Thyroid gland (tissue), 4 donors: ENCODE results near the gene EBI3. TPM values are rescaled to one million over a fixed set of nuclear protein-coding genes. Genes with fewer than 3 reads are reported as not detected.

Source experiments
- DNase-seq, 2 donors: peaks; one replicate each; pipeline ENCODE4 v3.0.0-alpha.2; 2019
- H3K27ac ChIP-seq, 3 donors: fragments of 200-600 bp; sonication (generic); 1 replicate in 2 of 3; 2 replicates in 1 of 3; pipeline ENCODE4 v1.5.1; 2016 to 2019; ENCODE audit warnings: mild to moderate bottlenecking in 1 of 3, moderate library complexity in 1 of 3
- H3K27me3 ChIP-seq: fragments of 200-600 bp; sonication (generic); one replicate; pipeline ENCODE4 v1.5.1; 2019
- H3K36me3 ChIP-seq, 2 donors: fragments of 200-600 bp; sonication (generic); one replicate each; pipeline ENCODE4 v1.5.1; 2016 to 2019
- H3K4me1 ChIP-seq, 2 donors: fragments of 200-600 bp; sonication (generic); one replicate each; pipeline ENCODE4 v1.5.1; 2017 to 2019
- H3K4me3 ChIP-seq, 3 donors: fragments of 200-600 bp; sonication (generic); replicated peaks in 1 of 3; 1 replicate in 2 of 3; 2 replicates in 1 of 3; pipeline ENCODE4 v1.5.1; 2016; ENCODE audit warnings: mild to moderate bottlenecking in 1 of 3
- H3K9me3 ChIP-seq: fragments of 200-600 bp; sonication (generic); one replicate; pipeline ENCODE4 v1.5.1; 2017
- POLR2A ChIP-seq, 2 donors: fragments of 450-650 bp; IDR thresholded peaks; one replicate each; pipeline ENCODE4 v1.6.1; 2017; ENCODE audit warnings: antibody characterized with exemption in 2 of 2, mild to moderate bottlenecking in 2 of 2, moderate library complexity in 1 of 2
- WGBS, 2 donors: methylation state at CpG; one replicate each; pipeline ENCODE4 v1.1.5; 2017; 5-methylcytosine and 5-hydroxymethylcytosine counted together
- intact Hi-C: fragments of 100-400 bp; cut with DNase I; formaldehyde crosslinking; loops from one replicate; pipeline ENCODE4 v1.15.1; 2023
- total RNA-seq, 4 donors: library from RNA; depleted of rRNA; stranded (reverse); fragments of >200 nt; gene quantifications; one replicate each; pipeline ENCODE4 v1.2.3, GENCODE V29; 2016
- TF ChIP-seq, protein P1 (sequence below), 6 experiments: fragments of 200-600 bp in 3 of 6; fragments of 450-650 bp in 3 of 6; sonication (generic) in 3 of 6; IDR thresholded peaks; one replicate each; pipeline ENCODE4 v1.5.1; 2016 to 2019; ENCODE audit warnings: antibody characterized with exemption in 6 of 6, mild to moderate bottlenecking in 2 of 6, inconsistent platforms in 1 of 6, moderate library complexity in 1 of 6

Gene EBI3
- total RNA-seq, 4 donors from 2014 or later = 0.49 to 4.5 (median 2.0) TPM

DNA sequence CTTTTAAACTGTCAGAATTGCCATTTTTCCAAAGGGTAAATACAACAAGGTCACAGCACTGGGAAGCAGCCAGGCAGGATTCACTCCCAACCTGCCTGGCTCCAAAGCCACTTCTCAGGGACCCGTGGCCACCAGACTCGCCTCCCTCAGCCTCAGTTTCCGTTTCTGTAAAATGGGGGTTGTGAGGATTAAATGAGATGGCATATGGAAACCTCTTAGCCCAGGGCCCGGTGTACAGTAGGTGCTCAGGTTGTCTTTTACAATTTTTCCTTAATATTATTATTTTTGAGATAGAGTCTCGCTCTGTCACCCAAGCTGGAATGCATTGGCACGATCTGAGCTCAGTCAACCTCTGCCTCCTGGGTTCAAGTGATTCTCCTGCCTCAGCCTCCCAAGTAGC lies 27.7 kb downstream of the EBI3 start:
- no peaks in the 10 kb centered on the region for H3K27me3 ChIP-seq
- TF ChIP-seq POLR2A (IDR thresholded peaks at IDR 0.05) = no peak
- TF ChIP-seq, protein P1, sequence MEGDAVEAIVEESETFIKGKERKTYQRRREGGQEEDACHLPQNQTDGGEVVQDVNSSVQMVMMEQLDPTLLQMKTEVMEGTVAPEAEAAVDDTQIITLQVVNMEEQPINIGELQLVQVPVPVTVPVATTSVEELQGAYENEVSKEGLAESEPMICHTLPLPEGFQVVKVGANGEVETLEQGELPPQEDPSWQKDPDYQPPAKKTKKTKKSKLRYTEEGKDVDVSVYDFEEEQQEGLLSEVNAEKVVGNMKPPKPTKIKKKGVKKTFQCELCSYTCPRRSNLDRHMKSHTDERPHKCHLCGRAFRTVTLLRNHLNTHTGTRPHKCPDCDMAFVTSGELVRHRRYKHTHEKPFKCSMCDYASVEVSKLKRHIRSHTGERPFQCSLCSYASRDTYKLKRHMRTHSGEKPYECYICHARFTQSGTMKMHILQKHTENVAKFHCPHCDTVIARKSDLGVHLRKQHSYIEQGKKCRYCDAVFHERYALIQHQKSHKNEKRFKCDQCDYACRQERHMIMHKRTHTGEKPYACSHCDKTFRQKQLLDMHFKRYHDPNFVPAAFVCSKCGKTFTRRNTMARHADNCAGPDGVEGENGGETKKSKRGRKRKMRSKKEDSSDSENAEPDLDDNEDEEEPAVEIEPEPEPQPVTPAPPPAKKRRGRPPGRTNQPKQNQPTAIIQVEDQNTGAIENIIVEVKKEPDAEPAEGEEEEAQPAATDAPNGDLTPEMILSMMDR (IDR thresholded peaks at IDR 0.05) = no peak
- no peak overlapping the region for H3K27ac ChIP-seq
- no peaks in the 10 kb centered on the region for H3K9me3 ChIP-seq
- H3K4me1 ChIP-seq = no peaks in the 10 kb centered on the region
- intact Hi-C loops = no loop called here
- 89 to 91% methylated on average over 6 of the region's 6 CpGs for WGBS, 2 donors
- no peak for DNase-seq
- peaks cover 62 to 81% of the 10 kb centered on the region in 2 donors for H3K36me3 ChIP-seq
- H3K4me3 ChIP-seq = no peak overlapping the region

DNA sequence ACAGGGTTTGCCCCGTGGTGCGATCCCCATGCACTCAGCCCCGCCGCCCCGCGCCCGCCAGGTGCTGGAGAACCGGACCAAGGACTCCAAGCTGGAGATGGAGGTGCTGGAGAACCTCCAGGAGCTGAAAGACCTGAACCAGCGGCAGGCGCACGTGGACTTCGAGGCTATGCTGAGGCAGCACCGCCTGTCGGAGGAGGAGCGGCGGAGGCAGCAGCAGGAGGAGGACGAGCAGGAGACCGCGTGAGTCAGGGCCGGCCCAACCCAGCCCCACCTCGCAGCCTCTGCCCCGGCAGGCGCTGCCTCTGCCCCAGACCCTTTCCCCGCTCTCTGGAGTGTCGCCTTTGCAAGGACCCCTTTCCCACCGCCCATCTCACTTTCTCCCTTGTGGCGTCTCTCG lies 28.9 kb downstream of the EBI3 start:
- intact Hi-C loops = no loop called here
- no peak for DNase-seq
- 96 to 98% methylated on average over 14 to 24 of the region's 28 CpGs for WGBS, 2 donors
- TF ChIP-seq, protein P1 (IDR thresholded peaks at IDR 0.05) = no peak
- no peak for TF ChIP-seq POLR2A (IDR thresholded peaks at IDR 0.05)
- peaks cover 65 to 86% of the 10 kb centered on the region in 2 donors for H3K36me3 ChIP-seq
- H3K4me1 ChIP-seq = no peaks in the 10 kb centered on the region
- no peak overlapping the region for H3K4me3 ChIP-seq
- no peak overlapping the region for H3K27ac ChIP-seq
- no peaks in the 10 kb centered on the region for H3K27me3 ChIP-seq
- no peaks in the 10 kb centered on the region for H3K9me3 ChIP-seq

DNA sequence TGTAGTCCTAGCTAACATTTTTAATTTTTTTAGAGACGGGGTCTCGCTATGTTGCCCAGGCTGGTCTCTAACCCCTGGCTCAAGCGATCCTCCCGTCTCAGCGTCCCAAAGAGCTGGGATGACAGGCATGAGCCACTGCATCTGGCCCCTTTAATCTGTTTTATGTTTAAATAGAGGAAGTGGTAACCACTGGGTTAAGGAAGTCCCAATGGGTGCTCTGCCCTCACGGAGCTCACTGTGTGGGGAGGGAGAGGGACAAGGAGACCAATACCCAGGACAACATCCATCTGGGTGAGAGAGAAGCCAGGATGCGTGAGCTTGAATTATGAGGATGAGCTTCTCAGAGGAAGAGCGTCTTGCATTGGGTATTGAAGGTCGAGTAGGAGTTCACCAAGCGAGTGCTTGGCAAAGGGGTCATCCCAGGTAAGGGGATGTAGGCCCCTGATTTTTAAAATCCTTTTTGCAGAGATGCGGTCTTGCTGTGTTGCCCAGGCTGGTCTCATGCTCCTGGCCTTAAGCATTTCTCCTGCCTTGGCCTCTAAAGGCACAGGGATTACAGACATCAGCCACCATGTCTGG lies 31.4 kb downstream of the EBI3 start:
- H3K36me3 ChIP-seq = peaks cover 51 to 72% of the 10 kb centered on the region in 2 donors
- intact Hi-C loops = loop anchor here (10.0 kb wide), 1 partner anchor 264 kb away; no protein-coding TSS in a partner anchor

DNA sequence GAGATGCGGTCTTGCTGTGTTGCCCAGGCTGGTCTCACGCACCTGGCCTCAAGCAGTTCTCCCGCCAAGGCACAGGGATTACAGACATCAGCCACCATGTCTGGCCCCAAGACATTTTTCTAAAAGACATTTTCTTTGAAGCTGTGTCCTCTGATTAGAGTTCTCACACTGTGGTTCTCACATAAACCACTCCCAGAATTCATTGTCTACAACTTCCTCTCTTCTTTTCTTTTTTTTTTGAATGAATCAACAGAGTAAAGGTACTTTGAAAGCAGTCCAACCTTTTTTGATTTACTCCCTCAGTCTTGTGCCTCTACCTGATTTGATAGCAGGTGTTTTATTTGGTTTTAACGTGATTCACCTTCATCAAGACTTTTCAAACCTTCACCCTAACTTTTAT lies 35.5 kb downstream of the EBI3 start:
- peaks cover 45 to 64% of the 10 kb centered on the region in 2 donors for H3K36me3 ChIP-seq

More for the DNA sequence above, 31.4 kb downstream of the EBI3 start:
- no peaks in the 10 kb centered on the region for H3K27me3 ChIP-seq
- 94 to 97% methylated on average over 10 to 11 of the region's 11 CpGs for WGBS, 2 donors
- DNase-seq = no peak
- TF ChIP-seq POLR2A (IDR thresholded peaks at IDR 0.05) = no peak
- TF ChIP-seq, protein P1 (IDR thresholded peaks at IDR 0.05) = no peak
- no peak overlapping the region for H3K4me3 ChIP-seq
- no peaks in the 10 kb centered on the region for H3K9me3 ChIP-seq
- no peaks in the 10 kb centered on the region for H3K4me1 ChIP-seq
- H3K27ac ChIP-seq = no peak overlapping the region

More for the DNA sequence above, 35.5 kb downstream of the EBI3 start:
- no peaks in the 10 kb centered on the region for H3K27me3 ChIP-seq
- no peak for DNase-seq
- H3K27ac ChIP-seq = no peak overlapping the region
- H3K9me3 ChIP-seq = no peaks in the 10 kb centered on the region
- intact Hi-C loops = loop anchor here (10.0 kb wide), 1 partner anchor 260 kb away; no protein-coding TSS in a partner anchor
- no peaks in the 10 kb centered on the region for H3K4me1 ChIP-seq
- WGBS, 2 donors = 80 to 91% methylated on average over 4 of the region's 4 CpGs
- H3K4me3 ChIP-seq = no peak overlapping the region
- no peak for TF ChIP-seq POLR2A (IDR thresholded peaks at IDR 0.05)
- TF ChIP-seq, protein P1 (IDR thresholded peaks at IDR 0.05) = no peak
